ENCODE results near the gene XRCC3.

GRCh38 chr14:103715052-103716000 is at the start of gene XRCC3, which contains the start of gene ZFYVE21:
- no peak for TF ChIP-seq BCL6B (tag by site-specific recombination; IDR thresholded peaks at IDR 0.05)
- TF ChIP-seq YY1 (tag by site-specific recombination; IDR thresholded peaks at IDR 0.05), result no peak; the same call in 1 of the 2 replicates
- TF ChIP-seq, protein P1, sequence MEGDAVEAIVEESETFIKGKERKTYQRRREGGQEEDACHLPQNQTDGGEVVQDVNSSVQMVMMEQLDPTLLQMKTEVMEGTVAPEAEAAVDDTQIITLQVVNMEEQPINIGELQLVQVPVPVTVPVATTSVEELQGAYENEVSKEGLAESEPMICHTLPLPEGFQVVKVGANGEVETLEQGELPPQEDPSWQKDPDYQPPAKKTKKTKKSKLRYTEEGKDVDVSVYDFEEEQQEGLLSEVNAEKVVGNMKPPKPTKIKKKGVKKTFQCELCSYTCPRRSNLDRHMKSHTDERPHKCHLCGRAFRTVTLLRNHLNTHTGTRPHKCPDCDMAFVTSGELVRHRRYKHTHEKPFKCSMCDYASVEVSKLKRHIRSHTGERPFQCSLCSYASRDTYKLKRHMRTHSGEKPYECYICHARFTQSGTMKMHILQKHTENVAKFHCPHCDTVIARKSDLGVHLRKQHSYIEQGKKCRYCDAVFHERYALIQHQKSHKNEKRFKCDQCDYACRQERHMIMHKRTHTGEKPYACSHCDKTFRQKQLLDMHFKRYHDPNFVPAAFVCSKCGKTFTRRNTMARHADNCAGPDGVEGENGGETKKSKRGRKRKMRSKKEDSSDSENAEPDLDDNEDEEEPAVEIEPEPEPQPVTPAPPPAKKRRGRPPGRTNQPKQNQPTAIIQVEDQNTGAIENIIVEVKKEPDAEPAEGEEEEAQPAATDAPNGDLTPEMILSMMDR (tag by site-specific recombination; IDR thresholded peaks at IDR 0.05), result no peak

Data from HEK293 (cell line).